Measurements from ENCODE around the gene HAO2.

The HAO2 gene

GRCh38 chr1:119422631-119423030 lies 54.0 kb downstream of the HAO2 start:
- no peak overlapping the region for H3K4me3 ChIP-seq
- no peak for TF ChIP-seq Cebpa-rat (IDR thresholded peaks at IDR 0.05)
- H3K9me3 ChIP-seq, result no peaks in the 10 kb centered on the region
- H3K4me1 ChIP-seq, result no peaks in the 10 kb centered on the region
- no peaks in the 10 kb centered on the region for H4K20me1 ChIP-seq
- H3K27me3 ChIP-seq, result no peaks in the 10 kb centered on the region
- no peak overlapping the region for H3K4me2 ChIP-seq
- no peak overlapping the region for H3K27ac ChIP-seq
- H3K9ac ChIP-seq, result no peak overlapping the region
- no peaks in the 10 kb centered on the region for H3K36me3 ChIP-seq

- no peaks in the 10 kb centered on the region for H3K27me3 ChIP-seq
These were observed 60.4 kb downstream of the HAO2 start for GRCh38 chr1:119428991-119429390.

GRCh38 chr1:119429687-119430086 lies 61.1 kb downstream of the HAO2 start:
- Histone ChIP-seq H3K27ac (no peak overlapping the region), H3K9me3 (no peaks in the 10 kb centered on the region), H4K20me1 (no peaks in the 10 kb centered on the region), H3K4me3 (no peak overlapping the region), H3K4me2 (no peak overlapping the region), H3K4me1 (no peaks in the 10 kb centered on the region), H3K9ac (no peak overlapping the region), H3K27me3 (no peaks in the 10 kb centered on the region), H3K36me3 (no peaks in the 10 kb centered on the region)
- no peak for TF ChIP-seq Cebpa-rat (IDR thresholded peaks at IDR 0.05)

More at GRCh38 chr1:119428991-119429390, 60.4 kb downstream of the HAO2 start:
- Histone ChIP-seq H3K9ac (no peak overlapping the region), H4K20me1 (no peaks in the 10 kb centered on the region), H3K9me3 (no peaks in the 10 kb centered on the region), H3K4me1 (no peaks in the 10 kb centered on the region), H3K4me2 (no peak overlapping the region), H3K36me3 (no peaks in the 10 kb centered on the region), H3K27ac (no peak overlapping the region), H3K4me3 (no peak overlapping the region)
- TF ChIP-seq Cebpa-rat (IDR thresholded peaks at IDR 0.05), result no peak

DNA sequence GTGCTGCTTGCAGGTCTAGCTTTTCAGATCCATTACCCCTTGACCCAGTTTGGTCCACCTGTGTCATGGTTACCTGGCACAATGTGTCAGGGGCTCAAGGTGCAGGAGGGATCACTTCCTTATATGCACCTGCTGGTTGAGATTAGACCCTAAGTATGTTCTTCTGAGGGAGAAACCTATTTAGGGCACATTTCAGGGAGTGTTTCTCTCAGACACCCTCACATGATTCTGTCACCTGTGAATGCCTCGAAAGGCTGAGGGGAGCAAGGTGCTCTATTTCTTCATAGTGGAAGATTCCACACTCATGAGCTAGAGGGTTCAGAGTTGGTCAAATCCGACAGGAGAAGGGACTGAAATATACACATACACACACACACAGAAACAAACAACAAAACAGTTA lies 61.9 kb downstream of the HAO2 start:
- Histone ChIP-seq H3K4me1 (no peaks in the 10 kb centered on the region), H4K20me1 (no peaks in the 10 kb centered on the region), H3K27me3 (no peaks in the 10 kb centered on the region), H3K9me3 (no peaks in the 10 kb centered on the region), H3K36me3 (no peaks in the 10 kb centered on the region), H3K27ac (no peak overlapping the region), H3K9ac (no peak overlapping the region), H3K4me3 (no peak overlapping the region), H3K4me2 (no peak overlapping the region)
- no peak for TF ChIP-seq Cebpa-rat (IDR thresholded peaks at IDR 0.05)

DNA sequence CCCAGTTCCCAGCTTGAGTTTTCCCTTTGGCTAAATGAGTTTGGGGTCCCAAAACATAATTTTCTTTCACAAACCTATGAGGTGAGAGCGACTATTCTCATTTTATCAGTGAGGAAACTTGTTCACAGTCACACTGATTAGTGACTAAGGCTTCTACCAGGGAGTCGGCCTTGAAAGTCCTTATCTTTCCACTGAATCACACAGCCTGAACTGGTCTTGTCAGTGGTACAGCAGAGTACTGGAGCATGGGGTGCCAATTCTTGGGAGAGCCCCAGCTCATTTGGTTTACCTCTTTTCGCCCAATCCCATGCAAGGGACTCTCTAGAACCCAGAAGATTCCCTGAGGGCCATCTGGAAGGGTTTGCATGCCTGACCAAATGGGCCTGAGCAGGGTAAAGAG lies 63.3 kb downstream of the HAO2 start:
- Histone ChIP-seq H3K4me3 (no peak overlapping the region), H3K9me3 (no peaks in the 10 kb centered on the region), H3K36me3 (no peaks in the 10 kb centered on the region), H4K20me1 (no peaks in the 10 kb centered on the region), H3K27ac (no peak overlapping the region), H3K27me3 (no peaks in the 10 kb centered on the region), H3K4me1 (no peaks in the 10 kb centered on the region), H3K4me2 (no peak overlapping the region), H3K9ac (no peak overlapping the region)
- no peak for TF ChIP-seq Cebpa-rat (IDR thresholded peaks at IDR 0.05)

DNA sequence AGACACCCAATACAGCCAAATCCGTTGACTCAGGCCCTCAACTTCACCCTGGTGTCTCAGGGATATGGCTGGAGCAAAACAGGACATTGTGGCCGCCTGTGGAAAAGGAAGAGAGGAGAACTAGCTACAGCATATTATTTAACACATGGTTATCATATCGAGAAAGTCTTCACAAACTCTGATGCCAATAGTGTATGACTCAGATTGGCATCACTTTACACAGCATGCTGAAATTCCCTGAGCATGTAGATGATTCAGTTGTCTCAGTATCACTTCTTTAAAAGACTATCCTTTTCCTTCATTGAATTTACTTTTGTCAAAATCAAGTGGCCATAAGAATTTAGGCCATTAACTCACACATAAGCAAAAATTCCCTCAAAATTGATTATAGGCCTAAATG lies 66.5 kb downstream of the HAO2 start:
- H3K9ac ChIP-seq, result no peak overlapping the region
- H4K20me1 ChIP-seq, result no peaks in the 10 kb centered on the region

DNA sequence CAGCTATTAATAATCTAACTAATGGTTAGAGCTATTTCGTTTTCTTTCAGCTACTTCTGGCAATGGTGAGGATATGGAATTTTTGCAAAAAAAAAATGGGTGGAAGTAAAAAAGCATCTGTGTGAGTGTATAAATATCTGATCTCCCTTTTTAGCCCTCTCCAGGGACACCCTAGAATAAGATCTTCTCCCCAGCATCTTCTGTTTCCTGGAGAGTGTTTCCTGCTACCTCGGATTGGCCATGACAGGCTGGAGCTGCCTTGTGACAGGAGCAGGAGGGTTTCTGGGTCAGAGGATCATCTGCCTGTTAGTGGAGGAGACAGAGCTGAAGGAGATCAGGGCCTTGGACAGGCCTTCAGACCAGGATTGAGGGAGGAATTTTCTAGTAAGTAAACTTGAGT lies 70.2 kb downstream of the HAO2 start:
- Histone ChIP-seq H4K20me1 (no peaks in the 10 kb centered on the region), H3K9me3 (no peaks in the 10 kb centered on the region)
- TF ChIP-seq Cebpa-rat (IDR thresholded peaks at IDR 0.05), result no peak

More for the DNA sequence above, 66.5 kb downstream of the HAO2 start:
- H3K4me3 ChIP-seq, result no peak overlapping the region
- no peak overlapping the region for H3K27ac ChIP-seq
- no peak overlapping the region for H3K4me2 ChIP-seq
- no peaks in the 10 kb centered on the region for H3K36me3 ChIP-seq
- TF ChIP-seq Cebpa-rat (IDR thresholded peaks at IDR 0.05), result no peak
- peaks cover 15% of the 10 kb centered on the region for H3K4me1 ChIP-seq
- H3K27me3 ChIP-seq, result no peaks in the 10 kb centered on the region
- no peaks in the 10 kb centered on the region for H3K9me3 ChIP-seq

DNA sequence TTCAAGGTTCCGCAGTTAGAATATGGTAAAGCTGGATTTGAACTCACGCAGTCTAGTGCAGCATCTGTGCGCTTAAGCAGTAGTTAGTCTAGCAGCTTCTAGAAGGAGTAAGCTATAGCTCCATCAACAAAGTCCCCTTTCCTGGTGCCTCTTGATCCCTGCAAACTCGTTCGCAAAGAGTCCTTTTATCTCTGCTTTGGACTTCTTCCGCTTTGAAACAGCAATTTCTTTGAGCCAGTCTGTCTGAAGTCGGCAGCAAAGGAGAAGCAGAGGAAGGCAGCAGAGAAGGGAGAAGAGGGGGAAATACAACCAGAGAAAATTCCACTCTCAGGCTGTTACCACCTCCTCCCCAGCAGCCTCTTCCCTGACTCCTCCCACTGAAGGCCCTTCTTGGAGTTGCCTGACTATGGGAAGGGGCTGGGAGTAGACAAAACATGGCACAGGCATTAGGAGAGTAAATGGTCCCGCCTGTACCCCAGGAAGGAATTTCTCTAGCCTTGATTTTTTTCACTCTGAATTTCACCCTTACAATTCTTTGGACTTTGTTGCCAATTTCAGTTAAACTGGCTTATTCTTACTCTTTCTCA lies 72.2 kb downstream of the HAO2 start:
- TF ChIP-seq Cebpa-rat (IDR thresholded peaks at IDR 0.05), result no peak
- Histone ChIP-seq H3K4me1 (peaks cover 15% of the 10 kb centered on the region), H3K36me3 (no peaks in the 10 kb centered on the region), H3K27me3 (no peaks in the 10 kb centered on the region), H3K4me2 (no peak overlapping the region), H3K9ac (no peak overlapping the region), H4K20me1 (no peaks in the 10 kb centered on the region), H3K4me3 (no peak overlapping the region), H3K27ac (no peak overlapping the region), H3K9me3 (no peaks in the 10 kb centered on the region)

More for the DNA sequence above, 70.2 kb downstream of the HAO2 start:
- Histone ChIP-seq H3K27ac (no peak overlapping the region), H3K27me3 (no peaks in the 10 kb centered on the region), H3K9ac (no peak overlapping the region), H3K36me3 (no peaks in the 10 kb centered on the region), H3K4me3 (no peak overlapping the region), H3K4me2 (peak overlapping the region; percentile 47), H3K4me1 (peaks cover 15% of the 10 kb centered on the region)

DNA sequence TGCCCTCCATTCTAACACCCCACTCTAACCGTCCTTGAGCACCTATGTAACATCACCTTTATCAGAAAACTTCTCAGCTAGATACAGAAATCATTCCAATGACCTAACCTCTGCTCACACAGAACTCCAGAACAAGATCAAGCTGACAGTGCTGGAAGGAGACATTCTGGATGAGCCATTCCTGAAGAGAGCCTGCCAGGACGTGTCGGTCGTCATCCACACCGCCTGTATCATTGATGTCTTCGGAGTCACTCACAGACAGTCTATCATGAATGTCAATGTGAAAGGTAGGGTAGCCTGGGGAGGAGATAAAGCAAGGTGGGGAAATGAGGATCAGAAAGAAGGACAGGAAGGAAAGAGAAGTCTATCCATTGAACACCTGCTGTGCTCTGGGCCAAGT lies 74.2 kb downstream of the HAO2 start:
- no peak overlapping the region for H3K4me3 ChIP-seq
- H3K4me2 ChIP-seq, result no peak overlapping the region
- peaks cover 15% of the 10 kb centered on the region for H3K4me1 ChIP-seq
- H3K9ac ChIP-seq, result no peak overlapping the region
- H3K36me3 ChIP-seq, result no peaks in the 10 kb centered on the region
- no peaks in the 10 kb centered on the region for H3K27me3 ChIP-seq
- TF ChIP-seq Cebpa-rat (IDR thresholded peaks at IDR 0.05), result no peak
- H3K27ac ChIP-seq, result no peak overlapping the region
- no peaks in the 10 kb centered on the region for H4K20me1 ChIP-seq
- H3K9me3 ChIP-seq, result no peaks in the 10 kb centered on the region
